Fibroblast of pulmonary artery (primary cell): ENCODE measurements around the gene POLR1D.
A peak's percentile ranks its signal among the peaks of the same experiment; 100 is the strongest.

ENCODE experiments used
- DNase-seq: peaks from one replicate; pipeline ENCODE4 v3.0.0-alpha.2; 2010; ENCODE audit warnings: low read depth
- H3K4me3 ChIP-seq: replicated peaks from 2 replicates; pipeline ENCODE4 v1.5.1; 2011; ENCODE audit warnings: low read depth, mild to moderate bottlenecking, control low read depth, low read length, moderate library complexity
- CTCF ChIP-seq: IDR thresholded peaks from 2 replicates; pipeline ENCODE4 v1.5.1; 2011; ENCODE audit warnings: mild to moderate bottlenecking, control low read depth, low read length, inconsistent platforms; ENCODE audit errors: missing control alignments

Gene POLR1D

DNA sequence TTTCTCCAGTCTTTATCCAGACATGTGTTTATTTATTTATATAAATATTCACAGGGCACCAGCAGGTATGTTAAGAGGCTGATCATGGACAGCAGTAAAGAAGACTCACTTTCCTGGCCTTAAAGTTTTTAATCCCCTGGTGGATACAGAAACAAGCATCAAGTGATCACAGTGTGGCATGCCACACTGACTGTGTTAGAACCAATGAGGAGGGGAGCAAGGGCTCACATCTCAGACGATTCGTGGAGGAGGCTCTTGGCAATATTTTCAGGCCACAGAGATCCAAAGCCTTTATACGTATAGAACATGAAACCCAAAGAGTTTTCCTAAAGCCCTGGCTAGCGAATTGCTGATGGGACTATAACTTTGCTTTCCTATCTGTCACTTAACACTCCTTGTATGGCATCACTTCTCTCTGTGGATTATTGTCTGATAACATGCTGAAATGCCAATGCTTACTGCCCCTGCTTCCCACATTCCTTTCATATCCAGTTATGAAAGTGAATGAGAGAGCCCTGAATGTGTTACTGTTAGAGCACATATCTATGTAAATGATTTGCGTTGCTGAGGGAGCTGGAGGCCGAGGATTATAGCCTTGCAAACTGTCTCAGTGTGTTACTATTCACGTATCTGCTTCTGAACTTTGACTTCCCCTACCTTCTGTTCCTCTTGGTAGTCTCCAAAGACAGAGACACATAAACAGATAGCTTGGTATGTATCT, 37.6 kb downstream of the POLR1D start:
- DNase-seq, result peak; percentile 33
- H3K4me3 ChIP-seq, result no peak overlapping the region
- no peak for TF ChIP-seq CTCF

DNA sequence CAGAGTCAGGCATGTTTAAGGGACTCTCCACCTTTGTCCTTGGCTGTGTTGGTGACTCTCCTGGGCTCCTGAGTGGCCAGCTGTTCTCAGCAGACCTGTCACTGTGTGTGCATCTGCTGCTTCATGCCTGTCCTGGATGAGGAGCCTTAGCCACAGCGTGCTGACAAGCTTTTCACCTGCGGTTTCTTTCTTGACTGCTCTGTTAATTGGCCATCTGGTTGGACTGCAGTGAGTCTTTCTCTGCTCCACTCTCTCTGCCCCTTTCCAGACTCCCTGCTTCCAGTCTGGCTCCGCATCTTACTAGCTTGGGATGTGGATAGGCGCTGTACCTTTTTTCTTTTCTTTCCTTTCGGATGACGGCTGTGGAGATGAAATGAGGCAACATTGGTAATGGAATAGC, 38.8 kb downstream of the POLR1D start:
- no peak for DNase-seq
- no peak overlapping the region for H3K4me3 ChIP-seq
- TF ChIP-seq CTCF, result no peak

GRCh38 chr13:27661017-27661416, 39.3 kb downstream of the POLR1D start:
- H3K4me3 ChIP-seq, result no peak overlapping the region
- no peak for TF ChIP-seq CTCF
- DNase-seq, result no peak

DNA sequence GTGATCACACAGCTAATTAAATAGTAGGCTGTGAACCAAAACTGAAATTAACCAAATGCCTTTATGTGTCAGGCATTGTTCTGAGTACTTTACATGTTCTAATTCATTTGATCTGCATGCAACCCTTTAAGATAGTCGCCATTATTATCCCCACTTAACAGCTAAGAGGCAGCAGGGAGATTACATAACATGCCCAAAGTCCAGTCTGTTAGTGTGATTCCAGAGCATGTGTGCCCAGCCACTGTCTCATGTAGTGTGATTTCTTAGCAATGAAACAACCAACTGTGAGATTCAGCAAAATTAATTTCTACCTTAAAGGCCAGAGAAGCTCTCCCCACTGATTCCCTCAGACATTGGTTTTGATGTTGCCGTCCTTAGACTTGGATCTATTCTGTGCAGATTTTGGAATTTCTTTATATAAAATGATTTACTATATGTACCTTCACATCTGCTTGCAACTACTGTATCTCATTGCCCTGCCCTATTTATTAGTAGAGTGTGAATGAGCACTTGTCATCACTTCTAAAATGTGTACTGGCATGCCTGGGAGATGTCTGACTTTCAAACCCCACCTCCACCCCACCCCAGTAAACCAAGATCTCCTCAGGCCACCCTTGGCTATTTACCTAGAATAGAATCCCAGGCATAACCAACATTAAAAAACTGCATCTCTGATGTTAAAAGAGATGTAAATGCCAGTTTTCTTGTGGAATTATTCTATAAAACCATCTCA, 41.2 kb downstream of the POLR1D start:
- no peak for TF ChIP-seq CTCF
- DNase-seq, result no peak
- no peak overlapping the region for H3K4me3 ChIP-seq

GRCh38 chr13:27663947-27664346, 42.3 kb downstream of the POLR1D start:
- no peak for DNase-seq
- no peak overlapping the region for H3K4me3 ChIP-seq
- TF ChIP-seq CTCF, result no peak

DNA sequence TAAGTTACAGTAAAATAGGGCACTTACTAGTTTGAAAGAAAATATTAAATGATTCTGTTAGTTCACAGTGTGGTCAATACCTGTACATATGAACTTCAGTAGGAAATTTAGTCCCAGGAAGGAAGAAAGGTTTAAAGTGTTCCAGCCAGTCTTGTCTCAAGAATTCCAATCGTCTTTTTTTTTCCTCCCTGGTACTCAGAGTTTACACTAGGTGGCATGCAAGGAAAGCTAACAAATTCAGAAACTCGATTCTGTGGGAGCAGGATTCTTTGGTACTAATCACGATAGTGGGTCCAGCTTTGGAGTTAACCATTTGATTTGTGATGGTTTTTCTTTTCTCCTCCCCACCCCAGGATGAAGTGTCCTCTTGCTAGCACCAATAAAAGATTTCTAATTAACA, 43.6 kb downstream of the POLR1D start:
- peak; percentile 32 for TF ChIP-seq CTCF
- DNase-seq, result no peak
- no peak overlapping the region for H3K4me3 ChIP-seq
